ENCODE measurements around the gene ZNF133. TPM values are rescaled to one million over a fixed set of nuclear protein-coding genes. Genes with fewer than 3 reads are reported as not detected.
"Not testable (repeated sequence)": the region's sequence is repeated elsewhere in the genome, so short reads cannot be mapped to it uniquely, and the experiment has no call there.

The ZNF133 gene
- polyA plus RNA-seq, 1 donor from 2014 or later: 71.2 TPM

DNA sequence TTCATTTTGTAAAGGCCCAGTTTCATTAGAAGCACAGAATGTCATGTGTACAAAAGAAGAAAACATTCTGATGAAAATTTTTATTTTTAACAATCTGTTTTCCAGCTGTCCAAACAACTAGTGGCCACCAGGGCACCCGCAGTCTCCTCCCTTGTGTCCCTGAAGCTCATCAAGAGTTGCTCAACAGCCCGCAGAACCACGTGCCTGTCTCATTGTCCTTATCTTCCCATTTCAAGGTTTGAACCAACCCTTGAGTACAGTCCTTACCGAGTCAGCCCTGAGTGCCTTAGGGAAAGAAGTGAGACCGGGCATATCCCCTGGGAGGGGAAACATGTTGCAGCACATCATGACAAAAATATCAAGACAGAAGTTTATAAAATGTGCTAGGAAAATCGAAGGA, 15.9 kb upstream of the ZNF133 start:
- TF ChIP-seq, protein P1, sequence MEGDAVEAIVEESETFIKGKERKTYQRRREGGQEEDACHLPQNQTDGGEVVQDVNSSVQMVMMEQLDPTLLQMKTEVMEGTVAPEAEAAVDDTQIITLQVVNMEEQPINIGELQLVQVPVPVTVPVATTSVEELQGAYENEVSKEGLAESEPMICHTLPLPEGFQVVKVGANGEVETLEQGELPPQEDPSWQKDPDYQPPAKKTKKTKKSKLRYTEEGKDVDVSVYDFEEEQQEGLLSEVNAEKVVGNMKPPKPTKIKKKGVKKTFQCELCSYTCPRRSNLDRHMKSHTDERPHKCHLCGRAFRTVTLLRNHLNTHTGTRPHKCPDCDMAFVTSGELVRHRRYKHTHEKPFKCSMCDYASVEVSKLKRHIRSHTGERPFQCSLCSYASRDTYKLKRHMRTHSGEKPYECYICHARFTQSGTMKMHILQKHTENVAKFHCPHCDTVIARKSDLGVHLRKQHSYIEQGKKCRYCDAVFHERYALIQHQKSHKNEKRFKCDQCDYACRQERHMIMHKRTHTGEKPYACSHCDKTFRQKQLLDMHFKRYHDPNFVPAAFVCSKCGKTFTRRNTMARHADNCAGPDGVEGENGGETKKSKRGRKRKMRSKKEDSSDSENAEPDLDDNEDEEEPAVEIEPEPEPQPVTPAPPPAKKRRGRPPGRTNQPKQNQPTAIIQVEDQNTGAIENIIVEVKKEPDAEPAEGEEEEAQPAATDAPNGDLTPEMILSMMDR (IDR thresholded peaks at IDR 0.05; ENCODE audit: poor library complexity, severe bottlenecking): no peak
- TF ChIP-seq TAF1 (IDR thresholded peaks at IDR 0.05; ENCODE audit: low read depth): no peak
- TF ChIP-seq, protein P2, sequence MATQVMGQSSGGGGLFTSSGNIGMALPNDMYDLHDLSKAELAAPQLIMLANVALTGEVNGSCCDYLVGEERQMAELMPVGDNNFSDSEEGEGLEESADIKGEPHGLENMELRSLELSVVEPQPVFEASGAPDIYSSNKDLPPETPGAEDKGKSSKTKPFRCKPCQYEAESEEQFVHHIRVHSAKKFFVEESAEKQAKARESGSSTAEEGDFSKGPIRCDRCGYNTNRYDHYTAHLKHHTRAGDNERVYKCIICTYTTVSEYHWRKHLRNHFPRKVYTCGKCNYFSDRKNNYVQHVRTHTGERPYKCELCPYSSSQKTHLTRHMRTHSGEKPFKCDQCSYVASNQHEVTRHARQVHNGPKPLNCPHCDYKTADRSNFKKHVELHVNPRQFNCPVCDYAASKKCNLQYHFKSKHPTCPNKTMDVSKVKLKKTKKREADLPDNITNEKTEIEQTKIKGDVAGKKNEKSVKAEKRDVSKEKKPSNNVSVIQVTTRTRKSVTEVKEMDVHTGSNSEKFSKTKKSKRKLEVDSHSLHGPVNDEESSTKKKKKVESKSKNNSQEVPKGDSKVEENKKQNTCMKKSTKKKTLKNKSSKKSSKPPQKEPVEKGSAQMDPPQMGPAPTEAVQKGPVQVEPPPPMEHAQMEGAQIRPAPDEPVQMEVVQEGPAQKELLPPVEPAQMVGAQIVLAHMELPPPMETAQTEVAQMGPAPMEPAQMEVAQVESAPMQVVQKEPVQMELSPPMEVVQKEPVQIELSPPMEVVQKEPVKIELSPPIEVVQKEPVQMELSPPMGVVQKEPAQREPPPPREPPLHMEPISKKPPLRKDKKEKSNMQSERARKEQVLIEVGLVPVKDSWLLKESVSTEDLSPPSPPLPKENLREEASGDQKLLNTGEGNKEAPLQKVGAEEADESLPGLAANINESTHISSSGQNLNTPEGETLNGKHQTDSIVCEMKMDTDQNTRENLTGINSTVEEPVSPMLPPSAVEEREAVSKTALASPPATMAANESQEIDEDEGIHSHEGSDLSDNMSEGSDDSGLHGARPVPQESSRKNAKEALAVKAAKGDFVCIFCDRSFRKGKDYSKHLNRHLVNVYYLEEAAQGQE (IDR thresholded peaks at IDR 0.05; ENCODE audit: borderline replicate concordance): no peak
- no peak for TF ChIP-seq SMC3 (conservative IDR thresholded peaks at IDR 0.05; ENCODE audit: poor library complexity)
- no peaks in the 10 kb centered on the region for H3F3A ChIP-seq (ENCODE audit: insufficient read depth, low read length, poor library complexity, severe bottlenecking)
- H3K4me2 ChIP-seq (ENCODE audit: low read length): no peak overlapping the region
- H3K27ac ChIP-seq (ENCODE audit: low read length): no peak overlapping the region
- no peaks in the 10 kb centered on the region for H3K9me3 ChIP-seq (ENCODE audit: low read length)
- H3K9ac ChIP-seq (ENCODE audit: low read length): no peak overlapping the region
- no peaks in the 10 kb centered on the region for H3K27me3 ChIP-seq (ENCODE audit: insufficient read depth, low read depth, low read length)
- no peaks in the 10 kb centered on the region for H3K36me3 ChIP-seq (ENCODE audit: insufficient read depth, low read length)
- H3K4me3 ChIP-seq (ENCODE audit: low read length): no peak overlapping the region
- no peaks in the 10 kb centered on the region for H4K20me1 ChIP-seq (ENCODE audit: insufficient read depth)
- H3K79me2 ChIP-seq (replicated peaks; ENCODE audit: insufficient read depth, low read length): no peaks in the 10 kb centered on the region
- H3K9me2 ChIP-seq (ENCODE audit: insufficient read depth, low read length): no peaks in the 10 kb centered on the region
- H2AFZ ChIP-seq (ENCODE audit: low read depth, low read length): no peak overlapping the region

DNA sequence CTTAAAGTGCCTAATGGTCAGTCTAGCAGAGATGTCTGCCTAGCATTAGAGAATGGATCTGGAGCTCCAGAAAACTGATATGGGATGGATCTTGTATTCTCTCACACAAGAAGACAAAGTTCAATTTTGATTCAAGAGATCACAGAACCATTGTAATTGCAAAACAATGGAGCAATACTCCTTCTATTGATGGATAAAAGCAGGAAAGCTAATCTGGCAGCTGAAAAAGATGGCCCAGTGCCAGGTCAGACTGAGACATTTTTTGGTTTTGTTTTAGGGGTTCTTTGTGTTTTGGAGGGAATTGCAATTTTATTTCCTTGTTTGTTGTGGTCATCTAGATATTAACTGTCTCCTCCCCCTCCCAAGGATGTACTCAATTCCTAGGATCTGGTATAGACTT, 14.6 kb upstream of the ZNF133 start:
- Histone ChIP-seq H3K4me2 (ENCODE audit: low read length) (no peak overlapping the region), H3K4me3 (ENCODE audit: low read length) (no peak overlapping the region), H3K27ac (ENCODE audit: low read length) (no peak overlapping the region), H2AFZ (ENCODE audit: low read depth, low read length) (no peak overlapping the region), H3F3A (ENCODE audit: insufficient read depth, low read length, poor library complexity, severe bottlenecking) (no peaks in the 10 kb centered on the region), H3K9me3 (ENCODE audit: low read length) (no peaks in the 10 kb centered on the region), H3K9ac (ENCODE audit: low read length) (no peak overlapping the region), H3K36me3 (ENCODE audit: insufficient read depth, low read length) (no peaks in the 10 kb centered on the region), H3K27me3 (ENCODE audit: insufficient read depth, low read depth, low read length) (no peaks in the 10 kb centered on the region), H3K79me2 (replicated peaks; ENCODE audit: insufficient read depth, low read length) (no peaks in the 10 kb centered on the region), H3K9me2 (ENCODE audit: insufficient read depth, low read length) (no peaks in the 10 kb centered on the region), H4K20me1 (ENCODE audit: insufficient read depth) (no peaks in the 10 kb centered on the region)
- TF ChIP-seq, protein P2 (IDR thresholded peaks at IDR 0.05; ENCODE audit: borderline replicate concordance): no peak
- TF ChIP-seq RAD21 (conservative IDR thresholded peaks at IDR 0.05) (no peak), TAF1 (IDR thresholded peaks at IDR 0.05; ENCODE audit: low read depth) (no peak), EP300 (conservative IDR thresholded peaks at IDR 0.05; ENCODE audit: poor library complexity, severe bottlenecking) (no peak), MXI1 (conservative IDR thresholded peaks at IDR 0.05; ENCODE audit: poor library complexity, severe bottlenecking) (no peak), EZH2 (IDR thresholded peaks at IDR 0.05; ENCODE audit: borderline replicate concordance, insufficient read depth, low read length, poor library complexity, severe bottlenecking) (no peak), SMC3 (conservative IDR thresholded peaks at IDR 0.05; ENCODE audit: poor library complexity) (no peak), POLR2AphosphoS5 (IDR thresholded peaks at IDR 0.05) (no peak)
- TF ChIP-seq, protein P1 (IDR thresholded peaks at IDR 0.05; ENCODE audit: poor library complexity, severe bottlenecking): no peak

DNA sequence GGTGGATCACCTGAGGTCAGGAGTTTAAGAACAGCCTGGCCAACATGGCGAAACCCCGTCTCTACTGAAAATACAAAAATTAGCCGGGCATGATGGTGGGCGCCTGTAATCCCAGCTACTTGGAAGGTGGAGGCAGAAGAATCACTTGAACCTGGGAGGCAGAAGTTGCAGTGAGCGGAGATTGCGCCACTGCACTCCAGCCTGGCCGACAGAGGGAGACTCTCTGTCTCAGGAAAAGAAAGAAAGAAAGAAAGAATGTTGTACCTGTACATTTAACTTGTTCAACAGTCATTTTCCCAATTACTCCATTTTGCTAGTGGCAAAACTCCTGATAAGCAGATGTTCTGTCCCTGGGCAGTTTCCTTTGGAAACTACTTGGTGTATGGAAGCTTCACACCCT, 12.4 kb upstream of the ZNF133 start:
- not testable (repeated sequence) for H3K9me3 ChIP-seq (ENCODE audit: low read length); H3K79me2 ChIP-seq (replicated peaks; ENCODE audit: insufficient read depth, low read length); H3K27ac ChIP-seq (ENCODE audit: low read length); H3K9ac ChIP-seq (ENCODE audit: low read length); H2AFZ ChIP-seq (ENCODE audit: low read depth, low read length); H3K9me2 ChIP-seq (ENCODE audit: insufficient read depth, low read length); H3K4me2 ChIP-seq (ENCODE audit: low read length); H3K36me3 ChIP-seq (ENCODE audit: insufficient read depth, low read length); H3K27me3 ChIP-seq (ENCODE audit: insufficient read depth, low read depth, low read length); H3K4me3 ChIP-seq (ENCODE audit: low read length); H3F3A ChIP-seq (ENCODE audit: insufficient read depth, low read length, poor library complexity, severe bottlenecking); H4K20me1 ChIP-seq (ENCODE audit: insufficient read depth)

Measured in neural cell (in vitro differentiated cells).